Vagina (tissue), 2 donors: ENCODE results near the gene PLCB1. TPM values are rescaled to one million over a fixed set of nuclear protein-coding genes. Genes with fewer than 3 reads are reported as not detected.

Experiments used
- DNase-seq, 2 donors: peaks; one replicate each; pipeline ENCODE4 v3.0.0-alpha.2; 2017; ENCODE audit errors: extremely low spot score in 2 of 2
- H3K27ac ChIP-seq: fragments of 200-600 bp; sonication (generic); one replicate; pipeline ENCODE4 v1.5.1; 2019
- H3K27me3 ChIP-seq: fragments of 200-600 bp; sonication (generic); one replicate; pipeline ENCODE4 v1.5.1; 2019
- H3K36me3 ChIP-seq, 2 donors: fragments of 200-600 bp; sonication (generic); one replicate each; pipeline ENCODE4 v1.5.1; 2017 to 2019
- H3K4me1 ChIP-seq: fragments of 200-600 bp; sonication (generic); one replicate; pipeline ENCODE4 v1.5.1; 2019
- H3K4me3 ChIP-seq, 2 donors: fragments of 200-600 bp; sonication (generic); 1 replicate in 1 of 2; 2 replicates in 1 of 2; pipeline ENCODE4 v1.5.1; 2016 to 2019
- H3K9me3 ChIP-seq: fragments of 200-600 bp; sonication (generic); one replicate; pipeline ENCODE4 v1.5.1; 2019
- CTCF ChIP-seq, 3 experiments: fragments of 450-650 bp in 2 of 3; fragments of 200-600 bp in 1 of 3; sonication (generic) in 1 of 3; IDR thresholded peaks; one replicate each; pipeline ENCODE4 v1.5.1; 2017 to 2019; ENCODE audit warnings: antibody characterized with exemption in 3 of 3, mild to moderate bottlenecking in 2 of 3, moderate library complexity in 2 of 3
- POLR2A ChIP-seq, 2 donors: fragments of 450-650 bp; IDR thresholded peaks; one replicate each; pipeline ENCODE4 v1.6.1; 2017; ENCODE audit warnings: antibody characterized with exemption in 2 of 2, mild to moderate bottlenecking in 2 of 2, moderate library complexity in 2 of 2
- POLR2AphosphoS5 ChIP-seq, 2 donors: sonication (generic); formaldehyde crosslinking; IDR thresholded peaks; one replicate each; pipeline ENCODE4 v1.9.0; 2017; ENCODE audit warnings: antibody characterized with exemption in 2 of 2, mild to moderate bottlenecking in 2 of 2, low read depth in 1 of 2; ENCODE audit not compliant: insufficient read depth in 1 of 2
- intact Hi-C: fragments of 100-400 bp; cut with DNase I; formaldehyde crosslinking; loops from one replicate; pipeline ENCODE4 v1.15.1; 2023
- total RNA-seq: library from RNA; depleted of rRNA; stranded (reverse); fragments of >200 nt; gene quantifications from one replicate; pipeline ENCODE4 v1.2.3, GENCODE V29; 2016

PLCB1 gene
- total RNA-seq, 1 donor from 2014 or later: 32.4 TPM

DNA sequence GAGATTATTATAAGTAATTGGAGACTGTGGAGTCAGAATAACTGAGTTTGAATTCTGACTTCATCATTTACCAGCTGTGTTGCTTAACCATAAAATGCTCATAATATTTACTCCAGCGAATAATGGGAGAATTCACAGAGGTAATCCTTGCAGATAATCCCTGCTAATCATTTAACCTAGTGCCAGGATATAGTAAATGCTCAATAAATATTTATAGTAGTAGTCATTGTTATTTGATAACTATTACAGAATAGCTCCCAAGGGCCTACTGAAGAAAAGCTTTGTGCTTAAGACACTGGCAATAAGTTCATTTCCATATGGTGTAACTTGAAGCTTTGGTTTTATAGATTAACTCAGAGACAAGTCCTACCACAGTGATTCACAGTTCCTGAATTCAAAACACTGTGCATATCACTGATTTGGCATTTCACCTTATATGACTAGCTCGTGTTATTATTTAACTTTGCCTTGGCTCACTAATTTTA is 728.0 kb downstream of the PLCB1 start:
- intact Hi-C loops: loop anchor here (5.0 kb wide), 1 partner anchor 37 kb away; no protein-coding TSS in a partner anchor
- TF ChIP-seq POLR2AphosphoS5 (IDR thresholded peaks at IDR 0.05; ENCODE audit: insufficient read depth in 1 of 2, low read depth in 1 of 2) (no peak), POLR2A (IDR thresholded peaks at IDR 0.05) (no peak), CTCF (IDR thresholded peaks at IDR 0.05) (no peak)

DNA sequence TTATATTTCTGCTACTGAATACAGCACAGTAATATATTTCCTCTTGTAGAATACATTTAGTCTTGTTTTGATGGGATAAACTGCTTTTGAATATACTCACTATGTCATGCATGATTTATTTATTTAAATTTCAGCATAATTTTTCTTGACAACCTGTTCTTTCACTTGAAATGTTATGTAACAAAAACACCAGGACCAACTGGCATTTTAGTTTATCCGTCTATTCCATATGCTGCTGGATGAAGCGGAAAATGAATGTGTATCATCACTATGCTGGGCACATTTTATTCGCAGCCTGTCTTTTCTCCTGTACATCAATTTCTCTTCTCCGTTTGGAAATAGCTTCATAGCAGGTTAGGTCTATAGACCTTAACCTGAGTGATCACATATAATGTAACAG is 730.0 kb downstream of the PLCB1 start:
- no peak for DNase-seq
- H3K4me3 ChIP-seq: no peak overlapping the region
- no peak overlapping the region for H3K27ac ChIP-seq
- H3K36me3 ChIP-seq: no peaks in the 10 kb centered on the region
- no peaks in the 10 kb centered on the region for H3K27me3 ChIP-seq
- H3K9me3 ChIP-seq: no peaks in the 10 kb centered on the region
- no peaks in the 10 kb centered on the region for H3K4me1 ChIP-seq
- intact Hi-C loops: loop anchor here (5.0 kb wide), 1 partner anchor 35 kb away; no protein-coding TSS in a partner anchor
- TF ChIP-seq POLR2AphosphoS5 (IDR thresholded peaks at IDR 0.05; ENCODE audit: insufficient read depth in 1 of 2, low read depth in 1 of 2) (no peak), POLR2A (IDR thresholded peaks at IDR 0.05) (no peak), CTCF (IDR thresholded peaks at IDR 0.05) (no peak)

More for the DNA sequence above, 728.0 kb downstream of the PLCB1 start:
- H3K4me3 ChIP-seq: no peak overlapping the region
- no peak overlapping the region for H3K27ac ChIP-seq
- no peaks in the 10 kb centered on the region for H3K9me3 ChIP-seq
- H3K36me3 ChIP-seq: no peaks in the 10 kb centered on the region
- H3K4me1 ChIP-seq: peaks cover under 1% of the 10 kb centered on the region
- no peaks in the 10 kb centered on the region for H3K27me3 ChIP-seq
- DNase-seq: no peak

- TF ChIP-seq POLR2AphosphoS5 (IDR thresholded peaks at IDR 0.05; ENCODE audit: insufficient read depth in 1 of 2, low read depth in 1 of 2) (no peak), POLR2A (IDR thresholded peaks at IDR 0.05) (no peak), CTCF (IDR thresholded peaks at IDR 0.05) (no peak)
- H3K4me1 ChIP-seq: no peaks in the 10 kb centered on the region
- no peaks in the 10 kb centered on the region for H3K27me3 ChIP-seq
These were observed 733.6 kb downstream of the PLCB1 start for GRCh38 chr20:8865636-8866035.

DNA sequence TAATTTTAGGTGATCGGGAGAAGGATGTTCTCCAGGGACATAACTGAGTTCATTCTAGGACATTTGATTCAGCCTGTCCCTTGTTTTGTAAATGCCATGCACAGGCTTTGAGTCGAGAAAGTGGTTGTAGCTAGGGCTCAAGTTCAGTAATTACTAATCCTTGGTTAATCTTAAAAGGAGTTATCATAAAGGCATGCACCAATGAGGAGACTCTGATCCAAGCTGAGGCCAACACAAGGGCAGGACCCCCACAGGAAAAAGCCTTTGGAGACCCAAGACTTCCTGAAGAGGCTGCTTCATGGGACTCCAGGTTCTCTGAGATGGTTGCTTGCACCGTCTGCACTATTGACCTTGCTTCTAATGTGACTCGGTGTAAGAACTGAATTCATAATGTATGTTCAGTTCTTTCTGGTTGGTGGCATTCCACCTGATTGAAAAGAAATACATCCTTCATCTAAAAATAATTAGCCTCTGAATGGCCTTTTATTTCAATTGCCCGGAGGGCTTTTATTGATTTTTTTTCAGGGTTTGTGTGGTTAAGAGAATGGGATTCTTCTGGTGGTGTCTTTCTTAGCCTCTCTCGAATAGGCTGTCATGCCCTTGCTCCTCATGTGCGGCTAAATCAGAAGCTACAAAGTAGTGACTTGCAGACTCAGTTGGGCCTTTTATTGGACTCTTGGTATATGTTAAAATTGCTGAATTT is 735.1 kb downstream of the PLCB1 start:
- no peaks in the 10 kb centered on the region for H3K4me1 ChIP-seq
- no peaks in the 10 kb centered on the region for H3K9me3 ChIP-seq
- H3K27me3 ChIP-seq: no peaks in the 10 kb centered on the region
- TF ChIP-seq POLR2AphosphoS5 (IDR thresholded peaks at IDR 0.05; ENCODE audit: insufficient read depth in 1 of 2, low read depth in 1 of 2) (no peak), POLR2A (IDR thresholded peaks at IDR 0.05) (no peak), CTCF (IDR thresholded peaks at IDR 0.05) (no peak)
- DNase-seq: no peak
- H3K4me3 ChIP-seq: no peak overlapping the region
- intact Hi-C loops: no loop called here
- no peaks in the 10 kb centered on the region for H3K36me3 ChIP-seq
- H3K27ac ChIP-seq: no peak overlapping the region

More at GRCh38 chr20:8865636-8866035, 733.6 kb downstream of the PLCB1 start:
- intact Hi-C loops: no loop called here
- H3K4me3 ChIP-seq: no peak overlapping the region
- H3K9me3 ChIP-seq: no peaks in the 10 kb centered on the region
- no peak overlapping the region for H3K27ac ChIP-seq
- H3K36me3 ChIP-seq: no peaks in the 10 kb centered on the region
- DNase-seq: no peak

GRCh38 chr20:8870652-8871051 is 738.6 kb downstream of the PLCB1 start:
- H3K4me1 ChIP-seq: no peaks in the 10 kb centered on the region
- DNase-seq: no peak
- H3K27ac ChIP-seq: no peak overlapping the region
- no peak overlapping the region for H3K4me3 ChIP-seq
- no peaks in the 10 kb centered on the region for H3K27me3 ChIP-seq
- no peaks in the 10 kb centered on the region for H3K9me3 ChIP-seq
- TF ChIP-seq POLR2AphosphoS5 (IDR thresholded peaks at IDR 0.05; ENCODE audit: insufficient read depth in 1 of 2, low read depth in 1 of 2): no peak
- no peak for TF ChIP-seq POLR2A (IDR thresholded peaks at IDR 0.05)
- no peak for TF ChIP-seq CTCF (IDR thresholded peaks at IDR 0.05)
- intact Hi-C loops: no loop called here
- no peaks in the 10 kb centered on the region for H3K36me3 ChIP-seq
